GM19467 (cell line): Measurements from ENCODE around the gene GGA1.

Experiments
- ATAC-seq: cut with Tn5 transposase; IDR thresholded peaks from one replicate; pipeline ENCODE4 v1.9.1; 2021; ENCODE audit warnings: mild to moderate bottlenecking, moderate library complexity; ENCODE audit not compliant: unreplicated experiment

Gene GGA1

DNA sequence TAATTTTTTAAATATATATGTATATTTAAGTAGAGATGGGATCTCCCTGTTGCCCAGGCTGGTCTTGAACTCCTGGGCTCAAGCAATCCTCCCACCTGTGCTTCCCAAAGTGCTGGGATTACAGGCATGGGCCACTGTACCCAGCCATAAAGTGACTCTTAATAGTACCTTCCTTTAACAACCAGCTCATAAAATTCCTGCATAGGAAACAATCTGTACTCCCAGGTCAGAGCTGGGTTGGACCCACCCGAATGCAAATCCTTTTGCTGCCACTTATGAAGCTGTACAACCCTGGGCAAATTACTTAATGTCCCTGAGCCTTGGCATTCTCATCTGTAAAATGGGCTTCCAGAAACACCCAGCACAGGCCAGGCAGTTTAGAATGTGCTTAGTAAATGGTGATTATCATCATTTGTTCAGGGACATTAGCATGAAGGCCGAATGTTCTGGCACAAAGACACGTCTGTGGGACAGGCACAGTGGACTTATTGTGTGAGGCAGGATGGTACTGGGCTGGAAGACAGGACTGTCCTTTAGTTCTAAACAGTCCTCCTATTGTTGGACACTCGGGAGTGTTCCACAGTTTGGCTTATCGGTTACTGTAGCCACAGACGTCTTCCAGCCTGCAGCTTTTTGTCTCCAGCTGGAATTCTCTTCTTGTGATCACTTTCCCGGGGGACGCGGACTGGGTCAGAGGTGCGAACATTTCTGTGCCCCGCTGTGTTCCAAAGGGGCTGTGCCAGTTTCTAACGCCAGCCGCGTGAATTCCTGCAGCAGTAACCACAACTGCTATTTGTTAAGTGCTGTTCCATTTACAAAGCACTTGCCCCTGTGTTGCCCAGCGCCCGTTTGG is 55.8 kb downstream of the GGA1 start:
- ATAC-seq = no peak

DNA sequence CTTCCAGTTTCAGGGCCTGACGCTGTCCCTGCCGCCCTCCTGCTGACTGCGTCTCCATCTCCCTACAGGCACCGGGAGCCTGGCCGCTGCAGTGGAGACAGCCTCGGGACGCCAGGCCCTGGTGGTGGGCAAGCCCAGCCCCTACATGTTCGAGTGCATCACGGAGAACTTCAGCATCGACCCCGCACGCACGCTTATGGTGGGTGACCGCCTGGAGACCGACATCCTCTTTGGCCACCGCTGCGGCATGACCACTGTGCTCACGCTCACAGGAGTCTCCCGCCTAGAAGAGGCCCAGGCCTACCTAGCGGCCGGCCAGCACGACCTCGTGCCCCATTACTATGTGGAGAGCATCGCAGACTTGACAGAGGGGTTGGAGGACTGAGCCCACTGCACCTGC is 56.9 kb downstream of the GGA1 start:
- no peak for ATAC-seq

DNA sequence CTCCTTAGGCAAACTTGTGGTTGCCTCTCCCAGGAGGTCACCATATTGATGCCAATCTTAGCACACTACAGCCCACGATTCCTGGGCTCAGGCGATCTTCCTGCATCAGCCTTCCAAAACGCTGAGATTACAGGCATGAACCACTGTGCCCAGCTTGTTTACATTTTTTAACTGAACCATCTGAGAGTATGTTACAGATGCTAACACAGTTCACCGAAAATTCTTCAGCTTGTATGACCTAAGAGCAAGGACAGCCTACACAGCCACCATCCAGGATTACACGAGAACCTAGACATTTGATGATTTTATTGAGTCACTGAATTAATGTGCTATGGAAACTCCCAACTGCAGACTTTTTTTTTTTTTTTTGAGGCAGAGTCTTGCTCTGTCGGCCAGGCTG is 61.0 kb downstream of the GGA1 start:
- ATAC-seq = no peak

DNA sequence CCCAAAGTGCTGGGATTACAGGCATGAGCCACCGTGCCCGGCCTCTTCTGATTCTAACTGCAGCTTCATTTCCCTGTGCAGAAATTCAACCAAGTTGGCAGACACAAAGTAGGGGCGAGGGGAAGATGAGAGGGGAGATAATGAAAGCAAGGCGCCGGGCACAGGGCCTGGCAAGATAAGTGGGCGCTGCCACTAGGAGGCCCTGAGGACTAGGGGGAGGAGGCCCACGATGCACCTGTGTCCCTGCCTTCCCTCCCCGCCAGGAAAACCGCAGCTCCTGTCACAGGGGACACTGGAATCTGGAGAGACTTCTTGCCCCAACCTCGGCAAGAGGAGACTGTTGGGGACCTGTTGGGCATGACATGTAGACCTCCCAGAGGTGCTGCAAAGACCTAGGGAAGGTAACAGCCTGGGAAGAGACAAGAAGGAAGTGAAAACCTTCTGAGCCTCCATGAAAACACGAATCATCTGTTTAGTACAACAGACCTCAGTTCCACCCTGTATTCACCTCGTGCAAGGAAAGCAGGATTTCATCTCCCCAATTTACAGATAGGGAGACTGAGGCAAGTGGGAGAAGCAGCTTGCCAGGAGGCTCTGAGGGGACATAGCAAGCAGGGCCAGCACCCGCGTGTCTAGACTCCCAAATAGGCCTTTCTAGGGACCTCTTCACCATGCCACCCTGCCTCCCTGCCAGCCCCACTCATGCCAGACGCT is 63.7 kb downstream of the GGA1 start:
- ATAC-seq = no peak

DNA sequence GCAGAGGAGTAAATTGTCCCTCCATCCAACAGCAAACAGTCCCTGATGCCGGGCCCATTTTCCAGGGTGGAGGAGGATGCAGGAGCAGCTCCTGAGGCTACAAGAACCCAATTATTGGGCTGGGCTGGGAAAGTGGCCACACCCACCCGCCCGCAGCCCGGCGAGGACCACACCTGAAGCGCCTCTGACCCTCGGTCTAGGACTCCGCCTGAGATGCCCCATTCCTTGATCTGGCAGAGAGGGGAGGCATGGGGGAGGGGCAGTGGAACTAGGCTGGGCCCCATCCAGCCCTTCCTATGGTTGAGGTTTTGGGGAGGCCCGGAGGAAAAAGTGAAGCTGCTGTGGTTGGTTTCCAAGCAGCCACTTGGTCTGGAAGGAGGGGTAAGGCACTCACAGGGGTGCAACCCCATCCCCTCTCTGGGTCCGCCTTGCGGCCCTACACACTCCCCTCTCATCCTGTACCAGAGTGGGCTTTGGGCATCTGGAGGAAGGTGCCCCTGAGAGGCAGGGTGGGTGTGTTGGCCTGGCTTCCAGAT is 64.4 kb downstream of the GGA1 start:
- no peak for ATAC-seq

DNA sequence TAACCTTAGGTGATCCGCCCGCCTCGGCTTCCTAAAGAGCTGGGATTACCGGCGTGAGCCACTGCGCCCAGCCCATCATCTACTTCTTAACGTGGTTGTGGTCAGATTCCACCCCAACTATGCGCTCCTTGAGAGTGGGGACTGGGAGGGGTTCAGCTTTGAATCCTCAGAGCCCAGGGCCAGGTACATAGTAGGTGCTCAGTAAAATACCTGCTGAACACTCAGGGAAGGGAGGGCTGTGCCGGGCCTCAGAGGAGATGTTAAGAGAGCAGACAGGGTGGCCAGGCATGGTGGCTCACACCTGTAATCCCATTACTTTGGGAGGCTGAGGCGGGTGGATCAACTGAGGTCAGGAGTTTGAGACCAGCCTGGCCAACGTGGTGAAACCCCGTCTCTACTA is 65.6 kb downstream of the GGA1 start:
- no peak for ATAC-seq

DNA sequence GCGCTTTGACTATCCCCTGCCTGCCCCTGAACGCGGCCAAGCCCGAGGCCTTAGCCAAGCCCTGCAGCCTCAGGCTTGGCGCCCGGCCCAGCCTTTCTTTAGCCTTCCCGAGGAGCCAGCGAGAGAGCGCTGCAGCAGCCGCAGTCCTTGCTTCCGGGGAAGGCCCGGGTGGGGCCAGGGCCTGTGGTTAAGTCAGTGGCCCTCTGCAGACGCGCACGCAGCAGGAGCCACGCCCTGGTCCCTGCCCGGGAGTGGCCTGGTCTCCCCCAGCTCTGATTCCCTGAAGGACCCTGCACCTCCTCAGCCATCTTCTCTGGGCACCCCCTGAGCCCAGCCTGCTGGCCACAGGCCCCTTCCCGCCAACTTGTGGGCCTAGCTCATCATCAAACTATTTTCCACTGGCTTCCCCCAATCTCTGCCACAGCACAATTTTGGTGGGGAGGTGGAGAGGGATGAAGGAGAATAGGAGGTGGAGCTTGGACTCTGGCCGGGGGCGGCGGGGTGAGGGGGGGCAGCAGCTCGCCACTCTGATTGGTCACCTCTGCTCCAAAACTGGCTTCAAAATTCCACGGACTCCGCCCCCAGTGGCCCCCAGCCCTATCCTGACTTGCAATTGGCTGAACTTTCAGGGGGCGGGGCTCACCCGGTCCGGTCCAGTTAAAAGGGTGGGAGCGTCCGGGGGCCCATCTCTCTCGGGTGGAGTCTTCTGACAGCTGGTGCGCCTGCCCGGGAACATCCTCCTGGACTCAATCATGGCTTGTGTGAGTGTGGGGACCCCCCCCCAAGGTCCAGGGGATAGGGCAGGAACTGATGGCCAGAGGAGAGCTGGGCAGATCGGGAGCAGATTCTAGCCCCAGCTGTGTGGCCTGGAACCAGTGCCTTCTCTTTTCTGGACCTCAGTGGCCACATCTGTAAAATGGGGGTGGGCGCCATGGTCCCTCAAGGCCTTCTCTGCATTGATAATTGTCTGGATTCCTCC is 66.6 kb downstream of the GGA1 start, which contains the start of gene LGALS1:
Gene LGALS1 (plus strand): TSS at position 686 of the 979 bp plus-strand sequence. CDS start 67 bp downstream, at position 753.
- no peak for ATAC-seq

DNA sequence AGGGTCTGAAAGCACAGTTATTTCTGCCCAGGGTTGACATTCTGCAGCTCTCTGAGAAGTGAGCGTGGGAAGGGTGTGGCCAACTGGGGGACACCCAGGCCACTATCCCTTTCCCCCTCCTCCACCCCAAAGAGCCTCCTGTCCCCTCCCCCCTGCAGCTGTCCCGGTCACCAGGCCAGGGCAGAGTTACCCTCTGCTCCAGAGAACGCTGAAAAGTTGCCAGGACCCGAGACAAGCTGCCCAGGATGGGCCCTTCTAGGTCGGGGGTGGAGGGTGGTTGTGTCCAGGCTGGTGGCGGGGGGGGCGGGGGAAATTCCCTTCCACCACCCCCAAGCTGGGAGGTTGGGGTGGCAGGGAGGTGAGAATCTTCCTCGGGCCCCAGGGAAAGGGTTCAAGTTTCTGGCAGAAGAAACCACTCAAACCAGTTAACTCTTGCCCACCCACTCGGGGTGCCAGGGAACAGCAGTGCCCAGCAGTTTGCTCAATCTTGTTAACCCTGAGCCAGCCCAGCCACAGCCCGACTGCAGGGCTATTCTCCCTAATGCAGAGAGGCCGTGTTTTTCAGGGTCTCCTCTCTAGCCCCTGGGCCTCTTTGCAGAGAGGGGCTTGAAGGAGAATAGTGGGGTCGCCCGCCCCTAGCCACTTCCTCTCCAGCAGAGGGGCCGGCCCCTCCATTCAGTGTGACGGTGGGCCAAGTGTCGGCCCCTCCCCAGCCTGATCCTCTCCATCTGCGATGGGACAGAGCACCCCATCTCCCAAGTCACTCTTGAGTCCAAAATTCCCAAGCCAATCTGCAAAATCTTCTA is 67.5 kb downstream of the GGA1 start:
- ATAC-seq = peak; percentile 1

DNA sequence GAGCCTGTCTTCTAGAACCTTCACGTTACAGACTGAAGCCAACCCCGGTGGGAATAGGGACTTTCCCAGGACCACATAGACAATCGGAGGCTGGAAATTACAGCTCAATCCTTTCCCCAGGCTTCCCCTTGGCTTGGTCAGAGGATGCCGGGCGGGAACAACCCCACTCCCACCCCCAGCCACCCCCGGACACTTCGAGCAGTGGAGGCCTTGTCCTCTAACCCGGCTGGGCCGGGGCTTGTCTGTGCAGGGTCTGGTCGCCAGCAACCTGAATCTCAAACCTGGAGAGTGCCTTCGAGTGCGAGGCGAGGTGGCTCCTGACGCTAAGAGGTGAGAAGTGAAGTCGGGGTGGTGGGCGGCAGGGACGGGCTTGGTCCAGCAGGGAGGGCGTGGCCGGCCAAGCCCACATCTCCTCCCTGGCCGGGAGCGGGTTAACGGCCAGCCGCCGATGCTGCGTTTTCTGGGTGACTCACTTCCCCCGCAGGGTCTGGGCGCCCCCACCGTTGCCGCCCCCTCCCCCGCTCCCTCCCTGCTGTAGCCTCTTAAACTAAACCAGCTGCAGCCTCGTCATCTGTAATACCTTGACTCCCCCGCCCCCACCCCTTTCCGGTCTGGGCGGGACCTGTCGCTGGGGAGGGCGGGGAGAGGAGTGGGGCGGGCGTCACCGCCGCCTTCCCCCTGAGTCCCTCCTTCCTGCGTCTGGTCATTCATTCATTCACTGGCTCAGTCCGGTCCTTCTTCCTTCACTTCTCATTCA is 68.3 kb downstream of the GGA1 start:
- peak; percentile 48 for ATAC-seq

DNA sequence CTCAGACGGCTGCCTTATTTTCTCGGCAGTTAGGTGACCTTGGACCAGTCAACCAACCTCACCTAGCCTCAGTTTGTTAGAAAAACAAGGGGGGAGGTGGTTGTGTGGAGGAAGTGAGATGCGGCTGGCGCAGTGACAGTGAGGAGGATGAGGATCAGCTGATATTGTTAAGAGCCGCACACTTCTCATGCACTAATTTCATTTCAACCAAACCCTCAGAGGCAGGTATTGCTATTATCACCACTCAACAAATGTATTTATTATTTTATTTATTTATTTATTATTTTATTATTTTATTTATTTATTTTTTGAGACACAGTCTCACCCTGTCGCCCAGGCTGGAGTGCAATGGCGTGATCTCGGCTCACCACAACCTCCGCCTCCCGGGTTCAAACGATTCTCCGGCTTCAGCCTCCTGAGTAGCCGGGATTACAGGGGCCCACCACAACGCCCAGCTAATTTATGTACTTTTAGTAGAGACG is 68.9 kb downstream of the GGA1 start:
- peak; percentile 15 for ATAC-seq

DNA sequence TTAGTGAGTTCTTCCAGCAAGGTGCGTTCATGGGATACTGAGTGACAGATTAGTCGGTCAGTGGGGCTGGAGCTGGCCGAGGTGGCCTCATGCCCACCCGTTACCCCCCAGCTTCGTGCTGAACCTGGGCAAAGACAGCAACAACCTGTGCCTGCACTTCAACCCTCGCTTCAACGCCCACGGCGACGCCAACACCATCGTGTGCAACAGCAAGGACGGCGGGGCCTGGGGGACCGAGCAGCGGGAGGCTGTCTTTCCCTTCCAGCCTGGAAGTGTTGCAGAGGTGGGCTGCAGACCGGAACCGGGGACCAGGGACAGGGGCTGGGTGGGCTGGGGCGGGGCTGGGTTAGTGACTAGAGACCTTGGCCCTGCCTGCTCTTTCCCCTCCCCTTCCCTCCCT is 69.7 kb downstream of the GGA1 start:
- ATAC-seq = no peak

DNA sequence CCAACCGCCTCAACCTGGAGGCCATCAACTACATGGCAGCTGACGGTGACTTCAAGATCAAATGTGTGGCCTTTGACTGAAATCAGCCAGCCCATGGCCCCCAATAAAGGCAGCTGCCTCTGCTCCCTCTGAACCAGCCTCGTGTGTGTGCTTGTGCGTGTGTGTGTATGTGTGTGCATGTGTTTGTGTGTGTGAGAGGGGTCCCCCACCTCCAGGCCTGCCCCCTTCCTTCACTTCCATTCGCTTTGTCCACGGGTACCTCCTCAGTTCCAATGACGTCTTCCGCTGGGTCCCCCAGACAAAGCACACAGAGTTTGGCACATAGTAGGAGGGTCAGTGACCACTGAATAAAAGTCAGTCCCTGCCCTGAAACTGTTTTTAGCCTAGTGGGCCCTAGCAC is 71.0 kb downstream of the GGA1 start:
- ATAC-seq = no peak

DNA sequence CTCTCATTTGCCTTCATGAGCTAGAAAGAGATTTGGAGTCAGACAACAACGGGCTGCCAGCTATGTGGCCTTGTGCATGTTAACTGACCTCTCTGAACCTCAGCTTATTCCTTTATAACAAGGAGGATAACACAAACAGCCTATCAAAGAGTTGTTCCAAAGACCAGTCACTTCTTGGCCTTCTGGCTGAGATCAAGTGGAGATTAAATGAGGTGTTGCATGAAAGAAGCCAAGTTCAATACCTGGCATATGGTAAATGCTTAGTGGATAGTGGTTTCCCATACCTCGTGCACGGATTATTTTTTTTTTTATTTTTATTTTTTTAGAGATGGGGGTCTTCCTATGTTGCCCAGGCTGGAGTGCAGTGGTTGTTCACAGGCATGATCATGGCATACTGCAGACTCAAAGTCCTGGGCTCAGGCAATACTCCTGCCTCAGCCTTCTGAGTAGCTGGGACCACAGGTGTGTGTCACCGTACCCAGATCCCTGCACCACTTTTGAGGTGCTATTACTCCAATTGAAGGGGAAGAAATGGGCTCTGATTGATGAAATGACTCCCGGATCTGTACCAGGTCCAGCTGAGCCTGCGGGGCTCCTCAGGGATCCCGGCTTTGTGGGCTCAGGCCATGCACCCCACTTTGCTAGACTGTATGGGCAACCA is 71.7 kb downstream of the GGA1 start:
- no peak for ATAC-seq

DNA sequence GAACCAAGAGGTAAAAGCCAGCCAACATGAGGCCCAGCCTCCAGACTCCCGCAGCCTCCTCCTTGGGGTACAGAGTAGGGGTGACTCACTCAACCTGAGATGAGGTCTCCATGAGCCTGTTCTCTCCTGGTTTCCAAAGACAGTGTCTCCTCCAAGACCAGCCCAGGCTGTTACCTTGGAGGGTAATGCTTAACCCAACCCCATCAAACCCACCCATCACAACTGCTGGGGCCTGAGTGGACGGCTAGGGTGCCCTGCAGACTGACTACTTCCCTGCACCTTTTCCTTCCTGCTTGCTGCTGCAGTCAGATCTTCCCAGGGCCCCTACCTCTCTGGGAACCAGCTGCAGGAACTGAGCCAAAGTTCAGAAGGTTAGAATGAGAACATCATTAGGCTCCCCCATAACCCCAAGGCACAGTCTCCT is 72.4 kb downstream of the GGA1 start:
- no peak for ATAC-seq

DNA sequence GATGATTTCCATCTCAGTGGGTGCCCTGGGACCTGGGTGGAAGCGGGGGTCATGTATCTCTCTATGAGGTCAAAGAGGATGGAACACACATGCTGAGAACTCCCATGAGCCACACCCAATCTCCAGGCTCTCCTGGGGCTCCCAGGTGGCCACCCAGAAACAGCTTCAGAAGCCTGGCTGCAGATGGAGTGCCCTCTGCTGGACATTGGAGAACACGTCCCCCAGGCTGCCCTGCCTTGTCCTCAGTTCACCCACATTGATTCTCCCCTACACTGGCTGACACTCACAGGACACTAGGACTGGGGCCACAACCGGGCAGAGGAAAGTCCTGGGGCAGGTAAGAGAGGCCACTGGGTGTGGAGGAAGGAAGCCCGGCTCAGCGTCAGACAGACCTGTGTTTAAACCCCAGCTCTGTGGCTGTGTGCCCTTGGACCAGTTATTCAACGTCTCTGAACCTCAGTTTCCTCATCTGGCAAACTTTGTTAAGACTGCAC is 73.0 kb downstream of the GGA1 start:
- no peak for ATAC-seq
